Stomach (tissue), 4 donors: ENCODE measurements around the gene MIA.

ENCODE experiments used
- POLR2A ChIP-seq, 4 donors: fragments of 450-650 bp; IDR thresholded peaks; one replicate each; pipeline ENCODE4 v1.6.1; 2016; ENCODE audit warnings: antibody characterized with exemption in 4 of 4, control low read depth in 2 of 4, mild to moderate bottlenecking in 1 of 4, moderate library complexity in 1 of 4
- POLR2AphosphoS5 ChIP-seq, 3 donors: sonication (generic); formaldehyde crosslinking; IDR thresholded peaks; one replicate each; pipeline ENCODE4 v1.6.1; 2016; ENCODE audit warnings: antibody characterized with exemption in 3 of 3
- TF ChIP-seq, protein P1 (sequence below), 7 experiments: fragments of 450-650 bp in 4 of 7; fragments of 200-600 bp in 3 of 7; sonication (generic) in 3 of 7; IDR thresholded peaks; one replicate each; pipeline ENCODE4 v1.5.1; 2016 to 2019; ENCODE audit warnings: antibody characterized with exemption in 7 of 7, control low read depth in 2 of 7, mild to moderate bottlenecking in 1 of 7

GRCh38 chr19:40803857-40804782 lies 28.8 kb downstream of the MIA start:
- TF ChIP-seq, protein P1, sequence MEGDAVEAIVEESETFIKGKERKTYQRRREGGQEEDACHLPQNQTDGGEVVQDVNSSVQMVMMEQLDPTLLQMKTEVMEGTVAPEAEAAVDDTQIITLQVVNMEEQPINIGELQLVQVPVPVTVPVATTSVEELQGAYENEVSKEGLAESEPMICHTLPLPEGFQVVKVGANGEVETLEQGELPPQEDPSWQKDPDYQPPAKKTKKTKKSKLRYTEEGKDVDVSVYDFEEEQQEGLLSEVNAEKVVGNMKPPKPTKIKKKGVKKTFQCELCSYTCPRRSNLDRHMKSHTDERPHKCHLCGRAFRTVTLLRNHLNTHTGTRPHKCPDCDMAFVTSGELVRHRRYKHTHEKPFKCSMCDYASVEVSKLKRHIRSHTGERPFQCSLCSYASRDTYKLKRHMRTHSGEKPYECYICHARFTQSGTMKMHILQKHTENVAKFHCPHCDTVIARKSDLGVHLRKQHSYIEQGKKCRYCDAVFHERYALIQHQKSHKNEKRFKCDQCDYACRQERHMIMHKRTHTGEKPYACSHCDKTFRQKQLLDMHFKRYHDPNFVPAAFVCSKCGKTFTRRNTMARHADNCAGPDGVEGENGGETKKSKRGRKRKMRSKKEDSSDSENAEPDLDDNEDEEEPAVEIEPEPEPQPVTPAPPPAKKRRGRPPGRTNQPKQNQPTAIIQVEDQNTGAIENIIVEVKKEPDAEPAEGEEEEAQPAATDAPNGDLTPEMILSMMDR (IDR thresholded peaks at IDR 0.05) = no peak
- no peak for TF ChIP-seq POLR2A (IDR thresholded peaks at IDR 0.05)
- TF ChIP-seq POLR2AphosphoS5 (IDR thresholded peaks at IDR 0.05) = peak in 1 of 3 donors; percentile 28
